Embryonic facial prominence (tissue), 1 donor: Measurements from ENCODE around the gene MRAS.

Experiments used
- DNase-seq: peaks from one replicate; pipeline ENCODE4 v3.0.0-alpha.2; 2016; ENCODE audit errors: extremely low spot score

The MRAS gene

GRCh38 chr3:138347960-138348753, at the start of gene MRAS:
Gene MRAS, plus strand, starts transcription at chr3:138348579. Its CDS starts 24,305 bp downstream, at chr3:138372884.
- peak; percentile 19 for DNase-seq

DNA sequence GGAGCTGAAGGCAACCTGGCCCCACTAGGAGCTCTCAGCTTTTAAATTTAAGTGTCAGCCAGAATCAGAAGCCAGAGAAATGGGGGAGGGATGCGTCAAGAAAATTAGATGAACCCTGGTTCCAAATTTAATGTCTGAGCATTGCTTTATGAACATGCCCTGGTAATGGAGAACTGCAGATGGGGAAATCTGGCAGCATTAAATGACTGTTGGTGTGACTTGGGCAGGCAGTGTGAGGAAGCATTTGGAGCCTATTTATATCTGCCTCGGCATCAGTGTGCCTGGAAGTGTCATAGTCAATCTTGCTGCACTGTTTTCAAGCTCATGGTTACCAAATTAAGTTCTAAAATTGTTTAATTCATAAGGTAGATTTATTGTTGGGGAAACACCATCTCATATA, 47.7 kb upstream of the MRAS start:
- DNase-seq, result no peak

- no peak for DNase-seq
These were observed 44.9 kb upstream of the MRAS start for GRCh38 chr3:138303474-138303873.

DNA sequence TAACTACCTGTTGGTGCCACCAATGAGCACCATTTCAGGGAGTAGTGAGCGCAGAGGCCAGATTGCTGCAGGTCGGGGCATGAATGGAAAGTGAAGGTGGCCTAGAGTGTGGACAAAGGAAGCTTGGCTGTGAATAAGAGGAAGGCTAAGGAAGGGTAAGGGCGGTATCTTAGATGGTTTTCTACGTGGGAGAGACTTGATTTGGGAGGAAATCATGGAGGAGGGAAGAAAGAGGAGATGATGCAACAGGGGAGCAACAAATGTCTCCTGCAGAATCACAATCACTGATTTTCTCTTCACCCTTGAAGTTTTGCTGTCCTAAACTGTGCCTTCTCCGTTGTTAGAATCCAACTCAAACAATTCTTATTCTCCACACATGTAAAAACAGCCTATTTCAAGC, 40.5 kb upstream of the MRAS start:
- DNase-seq, result no peak

GRCh38 chr3:138308783-138309182, 39.6 kb upstream of the MRAS start:
- no peak for DNase-seq

DNA sequence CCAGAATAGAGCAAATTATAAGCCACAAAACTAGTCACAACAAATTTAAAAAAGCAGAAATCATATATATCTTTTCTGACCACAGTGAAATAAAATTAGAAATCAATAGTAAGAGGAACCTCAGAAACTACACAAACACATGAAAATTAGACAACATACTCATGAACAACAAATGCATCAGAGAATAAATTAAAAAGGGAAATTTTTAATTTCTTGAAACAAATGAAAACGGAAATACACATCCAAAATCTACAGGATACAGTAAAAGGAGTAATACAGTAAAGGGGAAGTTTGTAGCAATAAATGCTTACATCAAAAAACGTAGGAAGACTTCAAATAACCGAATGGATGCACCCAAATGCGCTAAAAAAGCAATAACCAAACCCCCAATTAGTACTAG, 37.9 kb upstream of the MRAS start:
- DNase-seq, result no peak

GRCh38 chr3:138314751-138315150, 33.6 kb upstream of the MRAS start:
- no peak for DNase-seq

DNA sequence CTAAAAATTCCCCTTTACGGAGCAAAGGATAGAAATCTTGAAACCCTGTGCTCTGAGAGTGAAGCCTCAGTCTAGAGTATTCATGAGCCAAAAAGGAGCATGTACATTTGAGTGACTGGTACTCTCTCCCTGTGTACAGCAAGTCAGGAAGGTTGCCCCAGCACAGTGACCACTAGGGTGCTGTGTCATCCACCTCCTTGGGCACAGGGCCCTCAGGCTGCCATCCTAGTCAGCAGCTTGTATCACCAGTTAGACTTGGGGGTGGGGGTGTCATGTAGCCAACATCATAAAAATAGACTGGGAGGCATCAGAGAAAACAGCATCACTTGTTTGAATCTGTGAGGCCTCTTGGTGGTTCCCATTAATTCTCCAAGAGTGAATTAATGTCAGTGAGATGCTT, 30.7 kb upstream of the MRAS start:
- no peak for DNase-seq

- DNase-seq, result no peak
These were observed 24.4 kb upstream of the MRAS start for GRCh38 chr3:138323971-138324370.

DNA sequence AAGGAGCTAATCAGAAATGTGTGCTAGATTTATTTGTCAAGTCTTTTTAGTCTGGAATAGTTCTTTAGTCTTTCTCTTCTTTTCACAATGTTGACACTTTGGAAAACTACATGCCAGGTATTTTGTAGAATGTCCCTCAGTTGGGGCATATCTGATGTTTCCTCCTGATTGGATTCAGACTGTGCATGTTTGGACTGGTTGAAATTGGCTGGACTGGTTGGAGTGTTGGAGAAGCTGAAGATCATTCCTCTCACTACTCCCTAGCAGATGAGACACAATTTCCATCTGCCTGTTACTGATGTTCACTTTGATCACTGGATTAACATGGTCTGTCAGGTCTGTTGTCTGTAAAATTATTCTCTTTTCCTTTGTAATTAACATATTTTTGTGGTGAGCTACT, 22.4 kb upstream of the MRAS start:
- DNase-seq, result no peak

- no peak for DNase-seq
These were observed 21.3 kb upstream of the MRAS start for GRCh38 chr3:138326866-138327595.

DNA sequence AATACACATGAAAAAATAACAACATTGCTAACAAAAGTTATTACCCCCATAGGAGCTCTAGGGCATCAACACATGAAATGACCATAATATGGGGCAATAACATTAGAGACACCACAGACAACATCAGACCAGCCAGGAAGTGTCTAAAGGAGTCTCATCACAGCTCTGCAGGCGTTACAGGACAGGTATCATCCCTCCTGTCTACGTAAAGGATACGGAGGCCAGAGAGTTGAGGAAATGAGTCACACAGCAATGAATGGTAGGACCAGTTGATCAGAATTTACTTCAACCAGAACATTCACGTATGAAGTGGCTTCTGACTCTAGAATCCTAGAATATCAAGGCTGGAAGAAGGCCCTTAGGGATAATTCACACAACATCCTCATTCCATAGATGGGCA, 20.5 kb upstream of the MRAS start:
- no peak for DNase-seq

DNA sequence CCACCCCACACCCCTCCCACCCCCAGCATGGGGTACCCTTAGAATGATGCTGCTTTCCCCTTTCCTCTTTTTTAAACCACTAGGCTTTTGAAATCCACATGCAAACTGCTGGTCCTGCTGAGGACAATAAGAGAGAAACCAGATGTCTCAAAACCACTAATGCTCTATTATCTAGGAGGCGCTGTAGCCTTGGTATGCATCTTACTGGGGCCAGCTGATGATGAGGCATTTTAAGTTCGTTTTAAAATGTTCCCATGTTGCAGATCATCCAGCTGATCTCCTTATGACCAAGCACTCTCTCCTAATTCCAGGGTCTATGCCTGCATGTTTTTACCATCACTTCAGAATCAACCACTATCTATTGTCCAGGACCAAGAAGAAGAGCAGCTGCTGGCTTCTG, 20.0 kb upstream of the MRAS start:
- no peak for DNase-seq

GRCh38 chr3:138329127-138329983, 19.0 kb upstream of the MRAS start, which contains the start of gene NME9:
Gene NME9, minus strand, starts transcription at chr3:138329851. Its CDS starts 516 bp downstream, at chr3:138329335.
- DNase-seq, result peak; percentile 40

DNA sequence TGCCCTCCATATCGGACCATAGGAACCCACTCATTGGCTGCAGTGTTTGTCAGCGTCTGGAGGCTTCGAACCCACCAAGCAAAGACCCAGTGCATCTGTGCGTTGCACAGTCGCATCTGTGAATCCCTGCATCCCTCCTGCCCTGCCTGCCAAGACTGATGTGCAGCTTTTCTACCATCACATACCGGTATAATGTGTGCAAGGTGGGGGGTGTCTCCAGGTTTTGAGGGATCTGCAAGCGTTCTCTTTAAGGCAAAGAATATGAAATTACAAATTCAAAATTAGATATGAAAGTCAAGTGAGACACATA, 18.4 kb upstream of the MRAS start:
- DNase-seq, result no peak

GRCh38 chr3:138331143-138331894, 17.1 kb upstream of the MRAS start:
- no peak for DNase-seq

GRCh38 chr3:138332472-138333073, 15.8 kb upstream of the MRAS start:
- DNase-seq, result no peak

DNA sequence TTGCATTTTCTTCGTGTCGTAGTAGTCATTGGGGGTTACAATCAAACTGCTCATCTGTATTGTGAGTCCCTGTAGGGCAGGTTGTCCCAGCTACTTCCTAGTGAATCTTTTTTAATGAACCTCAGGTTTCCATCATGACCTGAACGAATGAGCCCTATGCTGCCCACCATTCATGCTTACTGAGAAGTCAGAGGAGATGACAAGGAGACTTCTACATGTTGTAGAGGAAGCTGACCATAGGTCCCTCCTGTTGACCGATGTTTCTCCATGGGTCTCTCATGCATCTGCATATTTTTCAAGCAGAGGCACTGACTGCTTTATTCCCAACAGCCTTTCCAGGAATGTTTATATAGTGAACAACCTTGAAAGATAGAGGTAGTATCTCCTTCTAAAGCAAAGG, 13.8 kb upstream of the MRAS start:
- DNase-seq, result no peak

DNA sequence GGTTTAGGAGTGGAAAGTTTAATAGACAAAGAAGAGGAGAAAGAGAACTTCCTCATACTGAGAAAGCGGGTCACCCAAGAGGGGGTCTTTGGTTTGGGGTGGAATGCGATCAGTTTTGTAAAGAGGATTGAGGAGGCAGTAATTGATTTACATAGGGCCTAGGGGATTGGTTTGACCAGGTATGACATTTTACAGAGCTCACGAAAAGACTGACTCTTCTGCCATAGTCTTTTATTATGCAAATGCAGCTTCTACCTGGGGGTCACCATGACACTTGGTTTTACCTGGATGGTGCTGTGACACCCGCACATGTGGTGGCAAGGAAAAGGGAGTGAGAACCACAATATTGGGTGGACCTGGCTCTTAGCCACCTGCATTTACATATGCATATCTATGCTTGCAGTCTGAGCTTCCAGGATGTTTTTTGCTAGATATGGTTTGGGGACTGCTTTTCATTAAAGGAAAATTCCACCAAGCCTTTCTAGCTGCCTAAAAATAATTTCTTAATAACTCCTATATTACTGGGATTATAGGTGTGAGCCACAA, 11.9 kb upstream of the MRAS start:
- DNase-seq, result no peak

- no peak for DNase-seq
These were observed 10.1 kb upstream of the MRAS start for GRCh38 chr3:138338244-138338643.

DNA sequence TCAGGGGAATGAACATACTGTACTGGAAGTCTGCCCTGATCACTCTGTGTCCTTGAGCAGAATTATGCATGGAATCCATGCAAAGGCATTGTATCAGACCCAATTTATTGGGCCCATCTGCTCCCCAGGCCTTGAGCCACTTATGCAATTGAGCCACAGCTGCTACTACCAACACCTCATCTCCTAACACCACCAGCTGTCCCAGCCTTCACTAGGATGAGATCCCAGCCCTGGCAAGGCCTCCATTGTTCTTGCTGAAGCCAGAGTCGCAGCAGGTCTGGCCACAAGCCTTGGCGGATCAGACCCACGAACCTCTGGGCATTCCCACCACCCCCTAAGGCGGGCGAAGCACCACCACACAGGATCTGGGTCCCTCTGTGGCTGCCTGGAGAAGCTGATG, 9.6 kb upstream of the MRAS start:
- DNase-seq, result no peak
